ENCODE data around the gene CCDC66. TPM values are rescaled to one million over a fixed set of nuclear protein-coding genes. Genes with fewer than 3 reads are reported as not detected.

Gene CCDC66
- polyA plus RNA-seq, 1 donor from 2014 or later = 80.3 TPM

DNA sequence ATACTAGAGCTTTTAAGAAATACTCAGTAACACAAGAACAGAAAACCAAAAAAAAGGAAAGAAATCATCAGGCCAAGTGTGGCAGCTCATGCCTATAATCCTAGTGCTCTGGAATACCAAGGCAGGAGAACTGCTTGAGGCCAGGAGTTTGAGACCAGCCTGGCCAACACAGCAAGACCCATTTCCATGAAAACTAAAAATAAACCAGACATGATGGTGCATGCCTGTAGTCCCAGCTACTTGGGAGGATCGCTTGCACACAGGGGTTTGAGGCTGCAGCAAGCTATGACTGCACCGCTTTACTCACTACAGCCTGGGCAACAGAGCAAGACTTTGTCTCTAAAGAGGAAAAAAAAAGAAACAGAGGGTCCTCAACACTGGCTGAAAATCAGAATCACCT is 107.8 kb downstream of the CCDC66 start:
- Histone ChIP-seq H3K9me2 (ENCODE audit: insufficient read depth, low read length) (no peaks in the 10 kb centered on the region), H3K36me3 (ENCODE audit: insufficient read depth, low read length) (peaks cover 23% of the 10 kb centered on the region), H3K4me3 (ENCODE audit: low read length) (no peak overlapping the region), H3K27me3 (ENCODE audit: insufficient read depth, low read depth, low read length) (no peaks in the 10 kb centered on the region), H2AFZ (ENCODE audit: low read depth, low read length) (no peak overlapping the region), H3K27ac (ENCODE audit: low read length) (no peak overlapping the region), H4K20me1 (ENCODE audit: insufficient read depth) (no peaks in the 10 kb centered on the region), H3K4me2 (ENCODE audit: low read length) (no peak overlapping the region), H3K79me2 (replicated peaks; ENCODE audit: insufficient read depth, low read length) (no peaks in the 10 kb centered on the region), H3K9me3 (ENCODE audit: low read length) (no peaks in the 10 kb centered on the region), H3K9ac (ENCODE audit: low read length) (no peak overlapping the region), H3F3A (ENCODE audit: insufficient read depth, low read length, poor library complexity, severe bottlenecking) (no peaks in the 10 kb centered on the region)
- TF ChIP-seq SMC3 (conservative IDR thresholded peaks at IDR 0.05; ENCODE audit: poor library complexity) = no peak
- no peak for TF ChIP-seq MXI1 (conservative IDR thresholded peaks at IDR 0.05; ENCODE audit: poor library complexity, severe bottlenecking)
- TF ChIP-seq RAD21 (conservative IDR thresholded peaks at IDR 0.05) = no peak
- no peak for TF ChIP-seq POLR2AphosphoS5 (IDR thresholded peaks at IDR 0.05)
- TF ChIP-seq EZH2 (IDR thresholded peaks at IDR 0.05; ENCODE audit: borderline replicate concordance, insufficient read depth, low read length, poor library complexity, severe bottlenecking) = no peak
- TF ChIP-seq, protein P1, sequence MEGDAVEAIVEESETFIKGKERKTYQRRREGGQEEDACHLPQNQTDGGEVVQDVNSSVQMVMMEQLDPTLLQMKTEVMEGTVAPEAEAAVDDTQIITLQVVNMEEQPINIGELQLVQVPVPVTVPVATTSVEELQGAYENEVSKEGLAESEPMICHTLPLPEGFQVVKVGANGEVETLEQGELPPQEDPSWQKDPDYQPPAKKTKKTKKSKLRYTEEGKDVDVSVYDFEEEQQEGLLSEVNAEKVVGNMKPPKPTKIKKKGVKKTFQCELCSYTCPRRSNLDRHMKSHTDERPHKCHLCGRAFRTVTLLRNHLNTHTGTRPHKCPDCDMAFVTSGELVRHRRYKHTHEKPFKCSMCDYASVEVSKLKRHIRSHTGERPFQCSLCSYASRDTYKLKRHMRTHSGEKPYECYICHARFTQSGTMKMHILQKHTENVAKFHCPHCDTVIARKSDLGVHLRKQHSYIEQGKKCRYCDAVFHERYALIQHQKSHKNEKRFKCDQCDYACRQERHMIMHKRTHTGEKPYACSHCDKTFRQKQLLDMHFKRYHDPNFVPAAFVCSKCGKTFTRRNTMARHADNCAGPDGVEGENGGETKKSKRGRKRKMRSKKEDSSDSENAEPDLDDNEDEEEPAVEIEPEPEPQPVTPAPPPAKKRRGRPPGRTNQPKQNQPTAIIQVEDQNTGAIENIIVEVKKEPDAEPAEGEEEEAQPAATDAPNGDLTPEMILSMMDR (IDR thresholded peaks at IDR 0.05; ENCODE audit: poor library complexity, severe bottlenecking) = no peak
- no peak for TF ChIP-seq EP300 (conservative IDR thresholded peaks at IDR 0.05; ENCODE audit: poor library complexity, severe bottlenecking)
- no peak for TF ChIP-seq REST (IDR thresholded peaks at IDR 0.05; ENCODE audit: borderline replicate concordance)
- TF ChIP-seq TAF1 (IDR thresholded peaks at IDR 0.05; ENCODE audit: low read depth) = no peak

DNA sequence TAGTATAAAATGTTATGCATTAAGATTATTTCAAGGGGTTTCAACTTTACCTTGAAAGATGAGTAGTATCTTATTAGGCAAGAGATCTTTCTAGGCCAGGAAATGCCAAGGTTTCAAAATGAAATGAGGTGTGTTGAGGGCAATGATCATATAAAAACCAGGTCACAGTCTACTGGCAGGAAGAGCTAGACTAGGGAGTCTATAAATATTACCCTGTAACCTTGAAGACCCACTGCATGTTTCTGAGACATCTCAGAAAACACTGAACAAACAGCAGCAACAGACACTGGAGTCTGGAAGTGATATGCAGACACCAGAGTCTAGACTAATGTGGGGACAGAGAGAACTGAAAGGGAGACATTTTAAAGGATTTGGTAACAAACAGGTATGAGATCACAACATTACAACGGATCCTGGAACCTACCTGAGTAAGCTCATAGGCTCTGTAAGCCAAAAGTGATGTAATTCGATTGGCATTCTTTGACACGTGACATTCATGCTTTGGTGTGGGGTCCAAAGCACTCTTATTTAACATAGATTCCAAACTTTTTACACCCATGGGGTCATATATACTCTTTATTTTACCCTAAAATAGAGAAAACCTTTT is 111.1 kb downstream of the CCDC66 start:
- Histone ChIP-seq H3K36me3 (ENCODE audit: insufficient read depth, low read length) (peaks cover 19% of the 10 kb centered on the region), H3K79me2 (replicated peaks; ENCODE audit: insufficient read depth, low read length) (no peaks in the 10 kb centered on the region)

More for the DNA sequence above, 111.1 kb downstream of the CCDC66 start:
- Histone ChIP-seq H3K27me3 (ENCODE audit: insufficient read depth, low read depth, low read length) (no peaks in the 10 kb centered on the region), H3K4me2 (ENCODE audit: low read length) (no peak overlapping the region), H3K4me3 (ENCODE audit: low read length) (no peak overlapping the region), H3K9ac (ENCODE audit: low read length) (no peak overlapping the region), H2AFZ (ENCODE audit: low read depth, low read length) (no peak overlapping the region), H3F3A (ENCODE audit: insufficient read depth, low read length, poor library complexity, severe bottlenecking) (no peaks in the 10 kb centered on the region), H3K27ac (ENCODE audit: low read length) (no peak overlapping the region), H3K9me3 (ENCODE audit: low read length) (no peaks in the 10 kb centered on the region), H3K9me2 (ENCODE audit: insufficient read depth, low read length) (no peaks in the 10 kb centered on the region), H4K20me1 (ENCODE audit: insufficient read depth) (no peaks in the 10 kb centered on the region)
- TF ChIP-seq TAF1 (IDR thresholded peaks at IDR 0.05; ENCODE audit: low read depth) = no peak
- no peak for TF ChIP-seq POLR2AphosphoS5 (IDR thresholded peaks at IDR 0.05)
- no peak for TF ChIP-seq EP300 (conservative IDR thresholded peaks at IDR 0.05; ENCODE audit: poor library complexity, severe bottlenecking)
- TF ChIP-seq REST (IDR thresholded peaks at IDR 0.05; ENCODE audit: borderline replicate concordance) = no peak
- TF ChIP-seq, protein P1 (IDR thresholded peaks at IDR 0.05; ENCODE audit: poor library complexity, severe bottlenecking) = no peak

All from neural cell (in vitro differentiated cells).